H54 (cell line): ENCODE measurements around the gene CHAD.

Source experiments
- DNase-seq: peaks from one replicate; pipeline ENCODE4 v3.0.0; 2011; ENCODE audit warnings: low spot score, mixed read lengths; ENCODE audit not compliant: insufficient read length
- FAIRE-seq: peaks from 3 replicates; lab custom pipeline; 2011; peaks lifted over from hg19 to GRCh38; lab: Jason Lieb, UNC
- POLR2A ChIP-seq: IDR thresholded peaks from 2 replicates; pipeline ENCODE4 v1.6.1; 2011; ENCODE audit warnings: low read depth, mild to moderate bottlenecking, low read length

The CHAD gene

GRCh38 chr17:50502301-50502990 lies 33.8 kb upstream of the CHAD start:
- DNase-seq = no peak
- FAIRE-seq = no peak
- no peak for TF ChIP-seq POLR2A

DNA sequence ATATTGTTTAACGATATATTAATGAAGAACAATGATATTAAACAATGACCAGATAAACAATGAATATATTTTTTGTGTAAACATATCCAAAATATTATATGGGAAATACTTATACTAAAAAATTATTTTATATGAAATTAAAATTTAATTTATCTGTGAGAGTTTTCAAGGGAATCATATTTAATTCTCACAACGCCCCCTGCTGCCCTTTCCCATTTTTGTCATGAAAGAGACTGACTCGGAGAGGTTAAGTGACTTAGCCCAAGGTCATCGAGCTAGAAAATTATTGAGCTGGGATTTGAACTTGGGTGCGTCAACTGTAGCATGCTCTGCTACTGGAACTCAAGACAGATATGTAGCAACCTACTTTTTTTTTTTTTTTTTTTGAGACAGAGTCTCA lies 32.4 kb upstream of the CHAD start:
- DNase-seq = no peak
- TF ChIP-seq POLR2A = no peak
- FAIRE-seq = no peak

- TF ChIP-seq POLR2A = no peak
- FAIRE-seq (no peak), DNase-seq (no peak)
These were observed 31.0 kb upstream of the CHAD start for GRCh38 chr17:50499721-50500120.

- TF ChIP-seq POLR2A = no peak
- no peak for FAIRE-seq
These were observed 30.6 kb upstream of the CHAD start for GRCh38 chr17:50499270-50499669.

DNA sequence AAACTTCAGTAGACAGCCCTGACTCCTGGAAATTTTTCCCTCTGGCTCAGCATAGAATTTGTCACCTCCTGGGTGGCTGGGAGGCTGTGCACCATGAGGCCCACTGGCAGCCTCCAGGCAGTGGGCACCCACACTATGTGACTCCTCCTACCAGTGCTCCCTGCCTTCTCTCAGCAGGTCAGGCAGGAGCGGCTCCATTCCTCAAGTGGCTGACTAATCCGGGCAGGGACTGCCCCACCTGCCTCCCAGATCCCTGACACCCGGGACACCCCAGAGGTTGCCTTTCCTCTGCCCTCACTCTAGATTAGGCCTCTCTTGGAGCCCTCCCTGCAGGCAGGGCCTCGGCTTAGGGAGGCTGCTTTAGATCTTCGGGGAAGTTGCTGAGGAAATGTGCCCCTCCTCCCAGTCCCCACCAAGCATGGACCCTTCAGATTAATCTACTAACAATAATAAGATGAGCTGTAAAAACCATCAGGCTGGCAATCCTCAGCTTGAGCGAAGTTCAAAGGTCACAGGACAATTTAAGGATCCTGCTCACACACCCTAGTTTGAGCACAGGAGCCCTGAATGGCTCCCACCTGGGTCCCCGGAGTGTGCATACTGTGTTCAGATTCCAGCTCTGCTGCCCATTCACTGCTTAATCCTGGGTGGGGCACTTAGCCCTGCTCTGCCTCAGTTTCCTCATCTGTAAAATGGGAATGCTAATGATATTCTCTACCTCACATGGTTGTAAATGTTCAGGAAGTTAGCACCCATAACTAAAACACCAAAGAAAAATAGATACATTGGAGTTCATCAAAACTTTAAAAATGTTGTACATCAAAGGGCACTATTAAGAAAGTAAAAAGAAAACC lies 29.6 kb upstream of the CHAD start:
- TF ChIP-seq POLR2A = no peak
- peak; percentile 87 for FAIRE-seq
- DNase-seq = peak; percentile 73

More at GRCh38 chr17:50499270-50499669, 30.6 kb upstream of the CHAD start:
- no peak for DNase-seq

DNA sequence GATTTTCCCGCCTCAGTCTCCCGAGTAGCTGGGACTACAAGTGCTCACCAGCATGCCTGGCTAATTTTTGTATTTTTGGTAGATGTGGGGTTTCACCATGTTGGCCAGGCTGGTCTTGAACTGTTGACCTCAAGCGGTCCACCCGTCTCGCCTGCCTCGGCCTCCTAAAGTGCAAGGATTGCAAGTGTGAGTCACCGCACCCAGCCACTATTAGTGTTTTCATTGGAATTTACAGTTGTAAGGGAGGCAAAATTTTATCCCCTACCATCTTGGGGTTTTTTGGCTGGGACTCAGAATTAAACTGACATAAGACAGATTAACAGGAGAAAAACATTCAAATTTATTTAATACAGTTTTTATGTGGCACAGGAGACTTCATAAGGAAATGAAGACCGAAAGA lies 27.2 kb upstream of the CHAD start:
- DNase-seq (peak; percentile 62), FAIRE-seq (peak; percentile 57)
- TF ChIP-seq POLR2A = no peak

GRCh38 chr17:50495217-50495823 lies 26.6 kb upstream of the CHAD start:
- DNase-seq (no peak), FAIRE-seq (no peak)
- TF ChIP-seq POLR2A = no peak

GRCh38 chr17:50493744-50494143 lies 25.1 kb upstream of the CHAD start:
- TF ChIP-seq POLR2A = no peak
- no peak for FAIRE-seq
- no peak for DNase-seq

- no peak for TF ChIP-seq POLR2A
- DNase-seq (no peak), FAIRE-seq (no peak)
These were observed 23.5 kb upstream of the CHAD start for GRCh38 chr17:50492214-50492613.

GRCh38 chr17:50491505-50491904 lies 22.8 kb upstream of the CHAD start:
- no peak for FAIRE-seq
- no peak for TF ChIP-seq POLR2A

DNA sequence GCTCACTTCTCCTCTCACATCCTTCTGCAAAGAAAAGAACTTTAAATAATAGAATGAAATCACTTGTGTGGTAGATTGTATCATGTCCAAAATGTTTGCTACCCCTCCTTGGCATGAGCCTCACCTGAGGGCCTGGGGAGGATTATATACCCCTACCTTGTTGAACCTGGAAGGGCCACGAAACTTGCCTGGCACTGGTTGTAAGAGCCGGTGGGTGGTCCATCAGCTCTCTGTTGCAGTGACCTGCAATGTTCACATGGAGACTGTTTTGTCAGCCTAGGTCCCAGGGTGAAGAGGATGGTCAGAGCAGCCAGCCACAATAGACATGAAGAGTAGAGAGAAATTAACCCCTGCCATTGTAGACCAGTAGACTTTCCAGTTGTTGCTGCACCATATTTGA lies 20.2 kb upstream of the CHAD start:
- FAIRE-seq (no peak), DNase-seq (no peak)
- TF ChIP-seq POLR2A = no peak

More at GRCh38 chr17:50491505-50491904, 22.8 kb upstream of the CHAD start:
- no peak for DNase-seq

DNA sequence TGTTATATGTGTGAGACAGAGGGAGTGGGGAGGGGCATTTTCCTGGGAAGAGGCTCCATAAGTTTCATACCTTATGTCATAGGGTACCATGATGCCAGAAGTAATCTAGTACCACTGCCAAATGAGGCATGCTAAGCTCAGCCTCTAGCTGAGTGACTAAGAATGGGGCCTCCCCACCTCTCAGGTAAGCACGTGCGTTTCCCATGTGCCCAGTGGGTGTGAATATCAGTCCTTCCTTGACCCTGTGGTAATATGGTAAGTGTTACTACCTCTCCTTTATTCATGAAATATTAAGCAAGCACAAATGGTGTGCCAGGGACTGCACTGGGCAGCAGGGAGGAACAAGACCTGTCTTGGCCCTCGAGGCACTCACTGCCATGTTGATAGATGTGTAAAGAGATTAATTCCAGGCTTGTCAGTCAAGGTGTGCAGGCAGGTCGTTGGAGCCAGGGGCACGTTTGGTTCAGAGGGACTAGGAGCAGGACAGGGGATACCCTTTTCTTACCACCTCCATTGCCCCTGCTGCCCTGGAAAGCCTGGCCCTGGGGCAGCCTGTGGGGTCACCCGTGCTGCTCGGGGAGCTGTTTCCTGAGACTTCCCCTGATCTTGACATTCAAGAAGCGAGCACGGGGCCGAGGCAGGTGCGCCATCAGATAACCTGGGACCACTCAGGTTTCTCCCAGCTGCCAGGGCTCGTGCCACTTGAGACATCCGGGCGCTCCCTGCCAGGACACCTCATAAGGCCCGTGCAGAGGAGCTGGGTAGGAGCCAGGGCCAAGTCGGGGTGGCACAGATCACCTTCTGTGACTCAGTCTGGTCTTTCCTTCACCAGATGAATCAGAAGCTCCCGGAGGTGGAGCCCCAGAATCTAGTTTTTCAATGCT lies 18.8 kb upstream of the CHAD start:
- peak; percentile 87 for FAIRE-seq
- DNase-seq = peak; percentile 97
- TF ChIP-seq POLR2A = no peak
